HepG2 (cell line): ENCODE measurements around the gene ZBTB46. TPM values are rescaled to one million over a fixed set of nuclear protein-coding genes. Genes with fewer than 3 reads are reported as not detected.

Source experiments
- AKAP8 ChIP-seq: sonication (generic); formaldehyde crosslinking; IDR thresholded peaks from 2 replicates; pipeline ENCODE4 v1.5.1; 2020; ENCODE audit warnings: mild to moderate bottlenecking, missing genetic modification reagents
- CENPX ChIP-seq: sonication (generic); formaldehyde crosslinking; IDR thresholded peaks from 2 replicates; pipeline ENCODE4 v1.9.0; 2021; ENCODE audit warnings: mild to moderate bottlenecking, missing genetic modification reagents, moderate library complexity
- CREB1 ChIP-seq, 2 experiments: fragments of 450-650 bp in 1 of 2; IDR thresholded peaks; 2 replicates each; pipeline ENCODE4 v1.6.1; 2016 to 2017; ENCODE audit warnings: control low read depth in 1 of 2, mild to moderate bottlenecking in 1 of 2, missing compliant biosample characterization in 1 of 2, missing genetic modification characterization in 1 of 2
- JUNB ChIP-seq: sonication (generic); formaldehyde crosslinking; IDR thresholded peaks from 2 replicates; pipeline ENCODE4 v1.8.0; 2022; ENCODE audit warnings: missing genetic modification reagents, mild to moderate bottlenecking, borderline replicate concordance
- SAP130 ChIP-seq: IDR thresholded peaks from 2 replicates; pipeline ENCODE4 v1.6.1; 2016; ENCODE audit warnings: low read depth
- SCMH1 ChIP-seq: sonication (generic); formaldehyde crosslinking; IDR thresholded peaks from 2 replicates; pipeline ENCODE4 v1.9.0; 2021; ENCODE audit warnings: missing genetic modification reagents, mild to moderate bottlenecking, borderline replicate concordance
- SNAI1 ChIP-seq: sonication (generic); formaldehyde crosslinking; IDR thresholded peaks from 2 replicates; pipeline ENCODE4 v1.5.0; 2020; ENCODE audit warnings: mild to moderate bottlenecking, missing genetic modification reagents, borderline replicate concordance
- SOX5 ChIP-seq: IDR thresholded peaks from 2 replicates; pipeline ENCODE4 v1.6.1; 2016; ENCODE audit warnings: borderline replicate concordance
- TBP ChIP-seq: sonication (generic); formaldehyde crosslinking; IDR thresholded peaks from 2 replicates; pipeline ENCODE4 v1.5.0; 2020; ENCODE audit warnings: missing genetic modification reagents
- TBX3 ChIP-seq: fragments of 450-650 bp; IDR thresholded peaks from 2 replicates; pipeline ENCODE4 v1.6.1; 2017; ENCODE audit warnings: antibody characterized with exemption, mild to moderate bottlenecking, inconsistent platforms, borderline replicate concordance
- ZBTB20 ChIP-seq: sonication (generic); formaldehyde crosslinking; IDR thresholded peaks from 2 replicates; pipeline ENCODE4 v1.8.1; 2023; ENCODE audit warnings: missing genetic modification reagents, low read depth, mild to moderate bottlenecking, borderline replicate concordance
- ZNF235 ChIP-seq: sonication (generic); formaldehyde crosslinking; IDR thresholded peaks from 2 replicates; pipeline ENCODE4 v1.8.1; 2023; ENCODE audit warnings: mild to moderate bottlenecking, missing genetic modification reagents, borderline replicate concordance
- ZNF24 ChIP-seq: fragments of 450-650 bp; IDR thresholded peaks from 2 replicates; pipeline ENCODE4 v1.6.1; 2017; ENCODE audit warnings: antibody characterized with exemption, mild to moderate bottlenecking
- ZNF484 ChIP-seq: sonication (generic); formaldehyde crosslinking; IDR thresholded peaks from 2 replicates; pipeline ENCODE4 v1.5.1; 2020; ENCODE audit warnings: mild to moderate bottlenecking, low read depth, missing genetic modification reagents, borderline replicate concordance
- ZNF614 ChIP-seq: IDR thresholded peaks from 2 replicates; pipeline ENCODE4 v1.6.1; 2018; ENCODE audit warnings: missing biosample characterization, missing genetic modification reagents, inconsistent platforms, borderline replicate concordance
- ZNF83 ChIP-seq: sonication (generic); formaldehyde crosslinking; IDR thresholded peaks from 2 replicates; pipeline ENCODE4 v1.4.0; 2020; ENCODE audit warnings: missing genetic modification reagents, mild to moderate bottlenecking, borderline replicate concordance
- polyA plus RNA-seq, 8 experiments: library from polyadenylated mRNA; depleted of rRNA in 3 of 8; stranded (reverse) in 7 of 8; unstranded in 1 of 8; fragments of >200 nt; fragmentation: Illumina TruSeq in 4 of 8; extraction: Trizol in 4 of 8; gene quantifications; 2 replicates each; pipeline versions ENCODE4 v1.2.1 to v1.2.3, GENCODE V29; 2011 to 2016; ENCODE audit warnings: low read depth in 4 of 8, missing spikeins in 1 of 8, mixed read lengths in 1 of 8; ENCODE audit not compliant: insufficient read depth in 1 of 8
- total RNA-seq, 5 experiments: library from RNA; depleted of rRNA; stranded (reverse); fragments of >200 nt; fragmentation: Illumina TruSeq; extraction: Trizol; gene quantifications; 2 replicates each; pipeline ENCODE4 v1.2.3, GENCODE V29; 2016; ENCODE audit warnings: low read depth in 1 of 5
- TF ChIP-seq, protein P1 (sequence below): sonication (generic); formaldehyde crosslinking; IDR thresholded peaks from 2 replicates; pipeline ENCODE4 v1.5.0; 2020; ENCODE audit warnings: mild to moderate bottlenecking, missing genetic modification reagents, borderline replicate concordance
- TF ChIP-seq, protein P2 (sequence below): sonication (generic); formaldehyde crosslinking; IDR thresholded peaks from 2 replicates; pipeline ENCODE4 v1.8.1; 2022; ENCODE audit warnings: mild to moderate bottlenecking, missing genetic modification reagents
- TF ChIP-seq, protein P3 (sequence below): fragments of 450-650 bp; IDR thresholded peaks from 2 replicates; pipeline ENCODE4 v1.6.1; 2017
- TF ChIP-seq, protein P4 (sequence below): sonication (generic); formaldehyde crosslinking; conservative IDR thresholded peaks from 2 replicates; pipeline ENCODE4 v1.8.0; 2022; ENCODE audit warnings: mild to moderate bottlenecking, moderate library complexity, missing genetic modification reagents

ZBTB46 gene
- total and polyA plus RNA-seq, 2 of the 13 experiments (the other 11 are each of a cell fraction or from before 2014, with no cell fraction given) = 1.6 to 13.5 TPM

DNA sequence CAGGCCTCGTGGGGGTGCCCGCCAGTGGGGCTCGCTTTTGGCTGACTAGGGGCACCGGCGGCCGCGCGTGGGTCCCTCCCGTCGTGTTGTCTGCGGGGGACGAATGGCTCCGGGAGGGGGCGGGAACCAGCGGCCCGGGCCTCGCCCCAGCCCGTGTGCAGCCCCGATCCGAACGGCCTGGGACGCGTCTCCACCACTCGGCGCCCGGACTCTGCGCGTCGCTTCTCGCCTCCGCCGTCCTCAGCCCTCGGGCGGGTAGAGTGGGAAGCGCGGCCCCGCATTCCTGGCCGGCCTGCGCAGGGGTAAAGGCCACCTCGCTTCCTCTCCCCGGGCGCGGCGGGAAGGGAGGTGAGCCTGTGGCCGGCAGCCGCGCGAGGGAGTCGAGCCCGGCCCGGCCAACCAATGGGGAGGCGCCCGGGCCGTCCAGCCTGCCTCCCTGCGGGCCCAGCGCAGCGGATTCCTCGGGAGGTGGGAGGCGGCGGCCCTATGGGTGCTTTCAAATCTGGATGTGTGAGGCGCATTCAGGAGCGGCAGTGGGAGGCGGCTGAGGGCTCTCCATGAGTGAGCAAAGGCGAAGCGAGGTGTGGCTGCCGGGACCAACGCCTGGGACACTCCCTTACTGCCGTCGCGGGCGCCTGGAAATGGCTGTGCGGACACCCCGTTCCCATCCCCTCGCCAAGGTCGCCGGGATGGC is 1.1 kb upstream of the ZBTB46 start (continued):
- TF ChIP-seq, protein P1, sequence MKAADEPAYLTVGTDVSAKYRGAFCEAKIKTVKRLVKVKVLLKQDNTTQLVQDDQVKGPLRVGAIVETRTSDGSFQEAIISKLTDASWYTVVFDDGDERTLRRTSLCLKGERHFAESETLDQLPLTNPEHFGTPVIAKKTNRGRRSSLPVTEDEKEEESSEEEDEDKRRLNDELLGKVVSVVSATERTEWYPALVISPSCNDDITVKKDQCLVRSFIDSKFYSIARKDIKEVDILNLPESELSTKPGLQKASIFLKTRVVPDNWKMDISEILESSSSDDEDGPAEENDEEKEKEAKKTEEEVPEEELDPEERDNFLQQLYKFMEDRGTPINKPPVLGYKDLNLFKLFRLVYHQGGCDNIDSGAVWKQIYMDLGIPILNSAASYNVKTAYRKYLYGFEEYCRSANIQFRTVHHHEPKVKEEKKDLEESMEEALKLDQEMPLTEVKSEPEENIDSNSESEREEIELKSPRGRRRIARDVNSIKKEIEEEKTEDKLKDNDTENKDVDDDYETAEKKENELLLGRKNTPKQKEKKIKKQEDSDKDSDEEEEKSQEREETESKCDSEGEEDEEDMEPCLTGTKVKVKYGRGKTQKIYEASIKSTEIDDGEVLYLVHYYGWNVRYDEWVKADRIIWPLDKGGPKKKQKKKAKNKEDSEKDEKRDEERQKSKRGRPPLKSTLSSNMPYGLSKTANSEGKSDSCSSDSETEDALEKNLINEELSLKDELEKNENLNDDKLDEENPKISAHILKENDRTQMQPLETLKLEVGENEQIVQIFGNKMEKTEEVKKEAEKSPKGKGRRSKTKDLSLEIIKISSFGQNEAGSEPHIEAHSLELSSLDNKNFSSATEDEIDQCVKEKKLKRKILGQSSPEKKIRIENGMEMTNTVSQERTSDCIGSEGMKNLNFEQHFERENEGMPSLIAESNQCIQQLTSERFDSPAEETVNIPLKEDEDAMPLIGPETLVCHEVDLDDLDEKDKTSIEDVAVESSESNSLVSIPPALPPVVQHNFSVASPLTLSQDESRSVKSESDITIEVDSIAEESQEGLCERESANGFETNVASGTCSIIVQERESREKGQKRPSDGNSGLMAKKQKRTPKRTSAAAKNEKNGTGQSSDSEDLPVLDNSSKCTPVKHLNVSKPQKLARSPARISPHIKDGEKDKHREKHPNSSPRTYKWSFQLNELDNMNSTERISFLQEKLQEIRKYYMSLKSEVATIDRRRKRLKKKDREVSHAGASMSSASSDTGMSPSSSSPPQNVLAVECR (CRISPR knock-in tag) = peak; percentile 79
- no peak for TF ChIP-seq JUNB (CRISPR knock-in tag)
- TF ChIP-seq ZNF235 (CRISPR knock-in tag) = peak; percentile 68; the same call in 1 of the 2 replicates
- TF ChIP-seq SCMH1 = no peak
- no peak for TF ChIP-seq TBP (CRISPR knock-in tag)
- no peak for TF ChIP-seq ZBTB20 (CRISPR knock-in tag)
- TF ChIP-seq AKAP8 (CRISPR knock-in tag) = no peak; the same call in 1 of the 2 replicates
- TF ChIP-seq, protein P2, sequence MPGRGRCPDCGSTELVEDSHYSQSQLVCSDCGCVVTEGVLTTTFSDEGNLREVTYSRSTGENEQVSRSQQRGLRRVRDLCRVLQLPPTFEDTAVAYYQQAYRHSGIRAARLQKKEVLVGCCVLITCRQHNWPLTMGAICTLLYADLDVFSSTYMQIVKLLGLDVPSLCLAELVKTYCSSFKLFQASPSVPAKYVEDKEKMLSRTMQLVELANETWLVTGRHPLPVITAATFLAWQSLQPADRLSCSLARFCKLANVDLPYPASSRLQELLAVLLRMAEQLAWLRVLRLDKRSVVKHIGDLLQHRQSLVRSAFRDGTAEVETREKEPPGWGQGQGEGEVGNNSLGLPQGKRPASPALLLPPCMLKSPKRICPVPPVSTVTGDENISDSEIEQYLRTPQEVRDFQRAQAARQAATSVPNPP (CRISPR knock-in tag) = 0 out of 2 replicates have a peak, but pooled peaks have one; percentile 19
- TF ChIP-seq, protein P3, sequence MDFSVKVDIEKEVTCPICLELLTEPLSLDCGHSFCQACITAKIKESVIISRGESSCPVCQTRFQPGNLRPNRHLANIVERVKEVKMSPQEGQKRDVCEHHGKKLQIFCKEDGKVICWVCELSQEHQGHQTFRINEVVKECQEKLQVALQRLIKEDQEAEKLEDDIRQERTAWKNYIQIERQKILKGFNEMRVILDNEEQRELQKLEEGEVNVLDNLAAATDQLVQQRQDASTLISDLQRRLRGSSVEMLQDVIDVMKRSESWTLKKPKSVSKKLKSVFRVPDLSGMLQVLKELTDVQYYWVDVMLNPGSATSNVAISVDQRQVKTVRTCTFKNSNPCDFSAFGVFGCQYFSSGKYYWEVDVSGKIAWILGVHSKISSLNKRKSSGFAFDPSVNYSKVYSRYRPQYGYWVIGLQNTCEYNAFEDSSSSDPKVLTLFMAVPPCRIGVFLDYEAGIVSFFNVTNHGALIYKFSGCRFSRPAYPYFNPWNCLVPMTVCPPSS = no peak
- peak; percentile 10; the same call in 1 of the 2 replicates for TF ChIP-seq SNAI1 (CRISPR knock-in tag)
- TF ChIP-seq CREB1 (IDR thresholded peaks at IDR 0.05) = no peak
- TF ChIP-seq CREB1 (CRISPR knock-in tag; IDR thresholded peaks at IDR 0.05) = no peak
- TF ChIP-seq, protein P4, sequence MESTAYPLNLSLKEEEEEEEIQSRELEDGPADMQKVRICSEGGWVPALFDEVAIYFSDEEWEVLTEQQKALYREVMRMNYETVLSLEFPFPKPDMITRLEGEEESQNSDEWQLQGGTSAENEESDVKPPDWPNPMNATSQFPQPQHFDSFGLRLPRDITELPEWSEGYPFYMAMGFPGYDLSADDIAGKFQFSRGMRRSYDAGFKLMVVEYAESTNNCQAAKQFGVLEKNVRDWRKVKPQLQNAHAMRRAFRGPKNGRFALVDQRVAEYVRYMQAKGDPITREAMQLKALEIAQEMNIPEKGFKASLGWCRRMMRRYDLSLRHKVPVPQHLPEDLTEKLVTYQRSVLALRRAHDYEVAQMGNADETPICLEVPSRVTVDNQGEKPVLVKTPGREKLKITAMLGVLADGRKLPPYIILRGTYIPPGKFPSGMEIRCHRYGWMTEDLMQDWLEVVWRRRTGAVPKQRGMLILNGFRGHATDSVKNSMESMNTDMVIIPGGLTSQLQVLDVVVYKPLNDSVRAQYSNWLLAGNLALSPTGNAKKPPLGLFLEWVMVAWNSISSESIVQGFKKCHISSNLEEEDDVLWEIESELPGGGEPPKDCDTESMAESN (CRISPR knock-in tag) = peak; percentile 82; the same call in 1 of the 2 replicates
- TF ChIP-seq ZNF83 (CRISPR knock-in tag) = 0 out of 2 replicates have a peak, but pooled peaks have one; percentile 33
- no peak for TF ChIP-seq ZNF24
- no peak; the same call in 1 of the 2 replicates for TF ChIP-seq SOX5
- no peak for TF ChIP-seq TBX3
- 0 out of 2 replicates have a peak, but pooled peaks have one; percentile 56 for TF ChIP-seq SAP130
- no peak for TF ChIP-seq CENPX (CRISPR knock-in tag)
- peak; percentile 51; the same call in 1 of the 2 replicates for TF ChIP-seq ZNF614 (CRISPR knock-in tag)
- no peak for TF ChIP-seq ZNF484
